Thyroid gland (tissue), 4 donors: ENCODE measurements around the gene UNKL. TPM values are rescaled to one million over a fixed set of nuclear protein-coding genes. Genes with fewer than 3 reads are reported as not detected.
A peak's percentile ranks its signal among the peaks of the same experiment; 100 is the strongest.

Experiments
- DNase-seq, 2 donors: peaks; one replicate each; pipeline ENCODE4 v3.0.0-alpha.2; 2019
- H3K27ac ChIP-seq, 3 donors: fragments of 200-600 bp; sonication (generic); 1 replicate in 2 of 3; 2 replicates in 1 of 3; pipeline ENCODE4 v1.5.1; 2016 to 2019; ENCODE audit warnings: mild to moderate bottlenecking in 1 of 3, moderate library complexity in 1 of 3
- H3K27me3 ChIP-seq: fragments of 200-600 bp; sonication (generic); one replicate; pipeline ENCODE4 v1.5.1; 2019
- H3K36me3 ChIP-seq, 2 donors: fragments of 200-600 bp; sonication (generic); one replicate each; pipeline ENCODE4 v1.5.1; 2016 to 2019
- H3K4me1 ChIP-seq, 2 donors: fragments of 200-600 bp; sonication (generic); one replicate each; pipeline ENCODE4 v1.5.1; 2017 to 2019
- H3K4me3 ChIP-seq, 3 donors: fragments of 200-600 bp; sonication (generic); replicated peaks in 1 of 3; 1 replicate in 2 of 3; 2 replicates in 1 of 3; pipeline ENCODE4 v1.5.1; 2016; ENCODE audit warnings: mild to moderate bottlenecking in 1 of 3
- H3K9me3 ChIP-seq: fragments of 200-600 bp; sonication (generic); one replicate; pipeline ENCODE4 v1.5.1; 2017
- POLR2A ChIP-seq, 2 donors: fragments of 450-650 bp; IDR thresholded peaks; one replicate each; pipeline ENCODE4 v1.6.1; 2017; ENCODE audit warnings: antibody characterized with exemption in 2 of 2, mild to moderate bottlenecking in 2 of 2, moderate library complexity in 1 of 2
- WGBS, 2 donors: methylation state at CpG; one replicate each; pipeline ENCODE4 v1.1.5; 2017; 5-methylcytosine and 5-hydroxymethylcytosine counted together
- intact Hi-C: fragments of 100-400 bp; cut with DNase I; formaldehyde crosslinking; loops from one replicate; pipeline ENCODE4 v1.15.1; 2023
- total RNA-seq, 4 donors: library from RNA; depleted of rRNA; stranded (reverse); fragments of >200 nt; gene quantifications; one replicate each; pipeline ENCODE4 v1.2.3, GENCODE V29; 2016
- TF ChIP-seq, protein P1 (sequence below), 6 experiments: fragments of 200-600 bp in 3 of 6; fragments of 450-650 bp in 3 of 6; sonication (generic) in 3 of 6; IDR thresholded peaks; one replicate each; pipeline ENCODE4 v1.5.1; 2016 to 2019; ENCODE audit warnings: antibody characterized with exemption in 6 of 6, mild to moderate bottlenecking in 2 of 6, inconsistent platforms in 1 of 6, moderate library complexity in 1 of 6

UNKL gene
- total RNA-seq, 4 donors from 2014 or later = 26.2 to 46.9 (median 31.3) TPM

DNA sequence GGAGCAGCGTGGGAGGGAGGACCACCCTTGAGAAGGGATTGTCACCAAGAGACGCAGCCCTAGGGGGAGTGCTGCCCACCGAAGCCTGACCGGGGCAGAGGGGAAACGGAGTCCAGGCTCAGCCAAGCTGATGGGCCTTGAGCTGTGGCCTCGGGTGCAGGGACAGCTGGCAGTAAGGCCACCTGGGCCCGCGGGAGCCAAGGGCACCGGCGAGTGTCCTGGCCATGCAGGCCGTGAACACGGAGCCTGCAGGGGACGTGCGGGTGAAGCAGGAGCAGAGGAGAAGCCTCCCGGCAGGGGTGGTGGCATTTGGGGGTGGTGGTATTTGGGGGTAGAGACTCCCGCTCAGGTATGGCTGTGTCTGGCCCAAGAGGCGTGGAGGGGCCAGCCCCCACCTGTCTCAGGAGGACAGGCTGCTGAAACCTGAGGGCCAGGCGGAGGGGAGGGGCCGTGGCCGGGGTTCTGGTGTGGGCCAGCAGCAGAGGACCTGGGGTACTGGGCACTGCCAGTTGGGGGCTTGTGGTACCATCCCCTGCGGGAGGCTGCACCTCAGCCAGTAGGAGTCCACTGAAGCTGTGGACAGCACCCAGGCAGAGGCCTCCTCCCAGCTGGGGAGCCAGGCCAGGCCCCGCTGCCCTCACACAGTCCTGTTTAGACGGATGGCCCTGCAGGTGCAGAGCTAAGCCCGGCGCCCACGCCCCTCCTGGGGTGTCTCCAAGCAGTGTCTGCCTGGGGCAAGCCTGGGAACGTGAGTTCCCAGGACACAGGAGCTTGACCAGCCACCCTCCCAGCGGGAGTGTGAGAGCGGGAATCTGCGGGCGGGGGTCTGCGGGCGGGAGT, 58.2 kb downstream of the UNKL start:
- no peak for DNase-seq
- Histone ChIP-seq H3K4me3 (no peak overlapping the region), H3K27ac (no peak overlapping the region), H3K36me3 (peaks cover 0 to 6% of the 10 kb centered on the region in 2 donors), H3K27me3 (no peaks in the 10 kb centered on the region), H3K9me3 (no peaks in the 10 kb centered on the region), H3K4me1 (peaks cover 12 to 15% of the 10 kb centered on the region in 2 donors)
- 82 to 85% methylated on average over 9 to 27 of the region's 33 CpGs for WGBS, 2 donors
- intact Hi-C loops = no loop called here
- TF ChIP-seq, protein P1, sequence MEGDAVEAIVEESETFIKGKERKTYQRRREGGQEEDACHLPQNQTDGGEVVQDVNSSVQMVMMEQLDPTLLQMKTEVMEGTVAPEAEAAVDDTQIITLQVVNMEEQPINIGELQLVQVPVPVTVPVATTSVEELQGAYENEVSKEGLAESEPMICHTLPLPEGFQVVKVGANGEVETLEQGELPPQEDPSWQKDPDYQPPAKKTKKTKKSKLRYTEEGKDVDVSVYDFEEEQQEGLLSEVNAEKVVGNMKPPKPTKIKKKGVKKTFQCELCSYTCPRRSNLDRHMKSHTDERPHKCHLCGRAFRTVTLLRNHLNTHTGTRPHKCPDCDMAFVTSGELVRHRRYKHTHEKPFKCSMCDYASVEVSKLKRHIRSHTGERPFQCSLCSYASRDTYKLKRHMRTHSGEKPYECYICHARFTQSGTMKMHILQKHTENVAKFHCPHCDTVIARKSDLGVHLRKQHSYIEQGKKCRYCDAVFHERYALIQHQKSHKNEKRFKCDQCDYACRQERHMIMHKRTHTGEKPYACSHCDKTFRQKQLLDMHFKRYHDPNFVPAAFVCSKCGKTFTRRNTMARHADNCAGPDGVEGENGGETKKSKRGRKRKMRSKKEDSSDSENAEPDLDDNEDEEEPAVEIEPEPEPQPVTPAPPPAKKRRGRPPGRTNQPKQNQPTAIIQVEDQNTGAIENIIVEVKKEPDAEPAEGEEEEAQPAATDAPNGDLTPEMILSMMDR (IDR thresholded peaks at IDR 0.05) = no peak
- TF ChIP-seq POLR2A (IDR thresholded peaks at IDR 0.05) = no peak

DNA sequence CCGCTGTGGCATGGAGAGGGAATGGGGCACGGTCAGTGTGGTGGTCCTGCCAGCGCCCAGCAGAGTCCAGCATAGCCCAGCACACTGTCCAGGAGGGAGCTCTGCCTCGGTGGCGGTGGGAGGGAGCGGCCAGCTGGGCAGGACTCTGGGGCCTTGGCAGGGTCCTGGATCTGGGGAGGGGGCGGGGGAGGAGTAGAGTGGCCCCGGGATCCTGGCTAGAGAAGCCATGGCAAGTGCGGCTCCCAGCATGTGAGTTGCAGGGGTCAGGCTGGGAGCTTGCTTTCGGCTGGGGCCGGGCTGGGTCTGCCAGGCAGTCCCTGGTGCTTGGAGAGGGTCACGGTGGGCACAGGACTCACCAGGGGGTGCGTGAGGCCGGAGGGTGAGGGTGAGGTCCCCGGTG, 58.9 kb downstream of the UNKL start:
- peaks cover 0 to 2% of the 10 kb centered on the region in 2 donors for H3K36me3 ChIP-seq
- no peak overlapping the region for H3K4me3 ChIP-seq
- peaks cover 18 to 21% of the 10 kb centered on the region in 2 donors for H3K4me1 ChIP-seq
- DNase-seq = no peak
- H3K27me3 ChIP-seq = no peaks in the 10 kb centered on the region
- no peaks in the 10 kb centered on the region for H3K9me3 ChIP-seq
- no peak overlapping the region for H3K27ac ChIP-seq
- WGBS, 2 donors = 74 to 84% methylated on average over 8 to 12 of the region's 15 CpGs
- intact Hi-C loops = no loop called here
- TF ChIP-seq POLR2A (IDR thresholded peaks at IDR 0.05) = no peak
- TF ChIP-seq, protein P1 (IDR thresholded peaks at IDR 0.05) = no peak

DNA sequence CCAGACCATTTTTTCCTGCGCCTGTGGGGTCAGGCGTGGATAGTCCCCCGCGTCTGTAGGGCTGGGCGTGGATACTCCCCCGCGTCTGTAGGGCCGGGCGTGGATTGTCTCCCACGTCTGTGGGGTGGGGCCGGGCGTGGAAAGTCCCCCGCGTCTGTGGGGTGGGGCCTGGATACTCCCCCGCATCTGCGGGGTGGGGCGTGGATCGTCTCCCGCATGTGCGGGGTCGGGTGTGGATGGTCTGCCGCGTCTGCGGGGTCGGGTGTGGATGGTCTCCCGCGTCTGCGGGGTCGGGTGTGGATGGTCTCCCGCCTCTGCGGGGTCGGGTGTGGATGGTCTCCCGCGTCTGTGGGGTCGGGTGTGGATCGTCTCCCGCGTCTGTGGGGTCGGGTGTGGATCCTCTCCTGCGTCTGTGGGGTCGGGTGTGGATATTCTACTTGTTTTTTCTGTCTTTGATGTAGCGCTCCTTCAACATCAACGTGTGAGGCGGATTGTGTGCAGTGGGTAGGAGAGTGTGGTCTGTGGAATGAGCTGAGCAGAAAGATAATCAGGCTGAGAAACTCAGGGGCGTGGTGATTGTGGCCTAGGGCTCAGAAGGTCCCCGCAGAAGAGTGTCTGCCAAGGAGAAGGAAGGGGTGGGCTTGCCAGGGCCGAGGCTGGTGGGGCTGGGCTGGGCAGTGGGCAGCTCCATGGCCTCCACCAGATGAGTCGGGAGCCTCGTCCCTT, 59.5 kb downstream of the UNKL start:
- Histone ChIP-seq H3K36me3 (no peaks in the 10 kb centered on the region), H3K4me1 (peaks cover 18 to 23% of the 10 kb centered on the region in 2 donors), H3K27ac (no peak overlapping the region), H3K27me3 (no peaks in the 10 kb centered on the region), H3K4me3 (no peak overlapping the region), H3K9me3 (no peaks in the 10 kb centered on the region)
- WGBS, 2 donors = 90 to 91% methylated on average over 49 of the region's 49 CpGs
- no peak for DNase-seq
- TF ChIP-seq POLR2A (IDR thresholded peaks at IDR 0.05) = no peak
- TF ChIP-seq, protein P1 (IDR thresholded peaks at IDR 0.05) = no peak
- intact Hi-C loops = loop anchor here (5.0 kb wide), 2 partner anchors 43 to 52 kb away; no protein-coding TSS in a partner anchor

DNA sequence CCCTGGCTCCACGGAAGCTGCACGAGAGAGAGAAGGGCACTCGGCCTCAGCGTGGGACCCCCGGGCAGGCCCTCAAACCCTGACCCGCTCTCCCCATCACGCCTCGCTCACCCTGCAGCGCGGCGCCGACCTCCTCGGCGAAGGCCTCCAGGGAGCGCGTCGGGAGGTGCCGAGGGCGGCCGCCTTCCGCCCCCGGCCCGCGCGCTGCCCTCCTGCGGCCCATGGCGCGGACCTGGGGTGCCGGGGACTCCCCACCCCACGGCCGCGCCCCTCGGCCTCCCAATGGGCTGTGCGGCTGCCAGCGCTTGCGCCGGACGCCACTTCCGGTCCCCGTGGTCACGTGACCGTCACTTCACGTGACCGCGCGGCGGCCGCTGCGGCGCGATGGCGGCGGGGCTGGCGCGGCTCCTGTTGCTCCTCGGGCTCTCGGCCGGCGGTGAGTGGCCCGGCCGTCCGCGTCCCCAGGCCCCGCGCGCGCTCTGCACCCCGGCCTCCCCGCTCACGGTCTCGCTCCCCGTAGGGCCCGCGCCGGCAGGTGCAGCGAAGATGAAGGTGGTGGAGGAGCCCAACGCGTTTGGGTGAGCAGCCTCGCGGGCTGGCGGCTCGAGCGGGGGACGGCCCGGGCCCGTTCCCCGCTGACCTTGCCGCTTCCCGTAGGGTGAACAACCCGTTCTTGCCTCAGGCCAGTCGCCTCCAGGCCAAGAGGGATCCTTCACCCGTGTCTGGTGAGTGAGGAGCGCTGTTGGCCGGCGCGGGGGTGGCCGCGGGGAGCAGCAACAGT, 62.7 kb downstream of the UNKL start, which contains the start of the genes GNPTG and TSR3:
TSS of gene GNPTG (plus strand) at position 350 of the 781 bp plus-strand sequence. CDS start at position 385, 35 bp downstream.
TSS of gene TSR3 (minus strand) at position 297 of the 781 bp plus-strand sequence. CDS start at position 223, 74 bp downstream.
- WGBS, 2 donors = 0 to 1% methylated on average over 18 to 21 of the region's 98 CpGs
- intact Hi-C loops = loop anchor here (5.0 kb wide), 2 partner anchors 39 to 56 kb away; no protein-coding TSS in a partner anchor
- Histone ChIP-seq H3K27me3 (no peaks in the 10 kb centered on the region), H3K36me3 (peaks cover 12 to 16% of the 10 kb centered on the region in 2 donors), H3K27ac (peak within 1 kb of the TSS in 2 of 3 donors; percentile 6 to 49), H3K4me1 (peaks cover 18 to 23% of the 10 kb centered on the region in 2 donors), H3K9me3 (no peaks in the 10 kb centered on the region), H3K4me3 (peak within 1 kb of the TSS; percentile 43 to 97 (median 95))
- TF ChIP-seq, protein P1 (IDR thresholded peaks at IDR 0.05) = peak in 1 of 6 experiments; percentile 31
- peak; percentile 3 to 69 for TF ChIP-seq POLR2A (IDR thresholded peaks at IDR 0.05)
- DNase-seq = peak; percentile 76 to 81
